Adrenal gland (tissue), 12 donors: Measurements from ENCODE around the gene WDR4. TPM values are rescaled to one million over a fixed set of nuclear protein-coding genes. Genes with fewer than 3 reads are reported as not detected.
"Not testable (repeated sequence)": the region's sequence is repeated elsewhere in the genome, so short reads cannot be mapped to it uniquely, and the experiment has no call there.

Experiments used
- DNase-seq, 7 donors: peaks; one replicate each; pipeline ENCODE4 v3.0.0-alpha.2; 2019 to 2020
- H3K27ac ChIP-seq, 5 donors: fragments of 200-600 bp; sonication (generic) in 4 of 5; 1 replicate in 3 of 5; 2 replicates in 2 of 5; pipeline versions ENCODE4 v1.5.1 to v1.8.0; 2016 to 2020; ENCODE audit warnings: mild to moderate bottlenecking in 1 of 5
- H3K27me3 ChIP-seq: fragments of 200-600 bp; 2 replicates; pipeline ENCODE4 v1.8.0; 2021
- H3K36me3 ChIP-seq, 2 donors: fragments of 200-600 bp; replicated peaks in 1 of 2; 1 replicate in 1 of 2; 2 replicates in 1 of 2; pipeline versions ENCODE4 v1.5.1 to v1.8.0; 2018 to 2022
- H3K4me1 ChIP-seq, 2 donors: fragments of 200-600 bp; replicated peaks in 1 of 2; 1 replicate in 1 of 2; 2 replicates in 1 of 2; pipeline versions ENCODE4 v1.5.1 to v1.8.0; 2018 to 2021
- H3K4me3 ChIP-seq, 4 donors: fragments of 200-600 bp; sonication (generic) in 3 of 4; one replicate each; pipeline ENCODE4 v1.5.1; 2016 to 2018
- H3K9me3 ChIP-seq, 3 donors: fragments of 200-600 bp; sonication (generic) in 1 of 3; replicated peaks in 1 of 3; 1 replicate in 2 of 3; 2 replicates in 1 of 3; pipeline versions ENCODE4 v1.5.1 to v1.8.0; 2016 to 2021
- CTCF ChIP-seq, 6 experiments: fragments of 450-650 bp in 4 of 6; fragments of 200-600 bp in 2 of 6; sonication (generic) in 1 of 6; IDR thresholded peaks; 1 replicate in 5 of 6; 2 replicates in 1 of 6; pipeline versions ENCODE4 v1.5.1 to v1.8.0; 2016 to 2021; ENCODE audit warnings: antibody characterized with exemption in 6 of 6, mild to moderate bottlenecking in 2 of 6, moderate library complexity in 1 of 6
- POLR2A ChIP-seq, 2 donors: fragments of 450-650 bp; IDR thresholded peaks; one replicate each; pipeline ENCODE4 v1.6.1; 2017; ENCODE audit warnings: antibody characterized with exemption in 2 of 2, mild to moderate bottlenecking in 2 of 2, moderate library complexity in 1 of 2
- WGBS, 4 donors: extraction: QIAGEN DNeasy Blood & Tissue Kit in 2 of 4; methylation state at CpG; one replicate each; pipeline versions ENCODE4 v1.1.5 to v1.1.7; 2013 to 2017; 5-methylcytosine and 5-hydroxymethylcytosine counted together
- intact Hi-C, 2 donors: fragments of 100-400 bp; cut with DNase I; formaldehyde crosslinking; loops; one replicate each; pipeline versions ENCODE4 v1.14.1 to v1.15.0; 2022 to 2023
- polyA plus RNA-seq, 3 donors: library from polyadenylated mRNA; stranded (reverse); fragments of 200-250 nt in 2 of 3; fragments of 350-450 nt in 1 of 3; fragmentation: Illumina TruSeq in 1 of 3; extraction: RNeasy Lipid Tissue Mini Kit (QIAGEN cat#74804) in 1 of 3; gene quantifications; one replicate each; pipeline ENCODE4 v1.2.3, GENCODE V29; 2013 to 2014
- total RNA-seq, 9 donors: library from RNA; depleted of rRNA in 4 of 9; stranded (reverse); fragments of >200 nt in 4 of 9; fragments of 120-200 nt in 1 of 9; fragmentation: NEBNext Ultra II Directional in 1 of 9; extraction: Animal tissue kit (Norgen Biotek cat#: 25700) in 1 of 9; gene quantifications; one replicate each; pipeline versions ENCODE4 v1.1.0 to v1.2.4, GENCODE V29; 2013 to 2023
- donor health status: healthy with polysubstance abuse.
- donor health status: Bipolar disorder and iron deficiency.
- donor health status: DM: yes; HTN: yes; CAD: no.
- donor health status: DM: no; HTN: no; CAD: no.
- donor health status: DM: no; HTN: no; CAD: no.
- donor health status: DM: yes; HTN: yes; CAD: no.

WDR4 gene
- total and polyA plus RNA-seq, 12 donors, result 3.6 to 19.3 (median 5.8) TPM

DNA sequence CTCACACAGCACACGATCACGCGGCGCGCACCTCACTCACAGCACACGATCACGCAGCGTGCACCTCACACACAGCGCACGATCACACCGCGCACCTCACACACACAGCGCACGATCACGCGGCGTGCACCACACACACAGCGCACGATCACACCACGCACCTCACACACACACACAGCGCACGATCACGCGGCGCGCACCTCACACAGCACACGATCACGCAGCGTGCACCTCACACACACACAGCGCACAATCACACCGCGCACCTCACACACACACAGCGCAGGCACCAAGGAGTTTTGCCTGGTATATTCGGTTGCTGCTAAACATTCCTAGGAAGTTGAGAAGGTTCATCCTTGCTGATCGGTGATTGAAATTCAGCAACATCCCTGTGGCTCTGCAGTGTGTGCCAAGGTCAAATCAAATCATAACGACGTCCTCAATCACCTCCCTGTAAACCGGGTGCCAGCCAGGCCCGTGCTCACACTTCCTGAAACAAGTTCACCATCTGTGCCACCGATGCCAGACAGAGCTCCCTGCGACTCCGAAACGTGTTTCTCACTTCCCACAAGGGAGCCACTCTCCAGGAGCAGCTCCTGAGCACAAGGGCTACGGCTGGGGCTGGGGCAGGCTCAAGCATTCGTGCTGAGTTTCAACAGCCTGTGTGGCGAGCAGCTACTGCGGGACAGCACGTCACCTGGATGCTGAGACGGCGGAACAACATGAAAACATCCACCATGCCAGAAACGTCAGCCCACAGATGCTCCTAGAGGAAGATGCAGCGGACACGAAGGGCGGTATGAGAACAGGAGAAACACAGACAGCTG is 30.2 kb downstream of the WDR4 start:
- Histone ChIP-seq H3K4me3 (no peak overlapping the region), H3K9me3 (no peaks in the 10 kb centered on the region), H3K27me3 (no peaks in the 10 kb centered on the region), H3K36me3 (peaks cover 0 to 47% of the 10 kb centered on the region in 2 donors), H3K27ac (no peak overlapping the region), H3K4me1 (peaks cover 15 to 18% of the 10 kb centered on the region in 2 donors)
- 89 to 95% (median 90%) methylated on average over 33 to 54 of the region's 54 CpGs for WGBS, 4 donors
- no peak for TF ChIP-seq CTCF (IDR thresholded peaks at IDR 0.05)
- no peak for TF ChIP-seq POLR2A (IDR thresholded peaks at IDR 0.05)
- intact Hi-C loops, result no loop called here
- no peak for DNase-seq

DNA sequence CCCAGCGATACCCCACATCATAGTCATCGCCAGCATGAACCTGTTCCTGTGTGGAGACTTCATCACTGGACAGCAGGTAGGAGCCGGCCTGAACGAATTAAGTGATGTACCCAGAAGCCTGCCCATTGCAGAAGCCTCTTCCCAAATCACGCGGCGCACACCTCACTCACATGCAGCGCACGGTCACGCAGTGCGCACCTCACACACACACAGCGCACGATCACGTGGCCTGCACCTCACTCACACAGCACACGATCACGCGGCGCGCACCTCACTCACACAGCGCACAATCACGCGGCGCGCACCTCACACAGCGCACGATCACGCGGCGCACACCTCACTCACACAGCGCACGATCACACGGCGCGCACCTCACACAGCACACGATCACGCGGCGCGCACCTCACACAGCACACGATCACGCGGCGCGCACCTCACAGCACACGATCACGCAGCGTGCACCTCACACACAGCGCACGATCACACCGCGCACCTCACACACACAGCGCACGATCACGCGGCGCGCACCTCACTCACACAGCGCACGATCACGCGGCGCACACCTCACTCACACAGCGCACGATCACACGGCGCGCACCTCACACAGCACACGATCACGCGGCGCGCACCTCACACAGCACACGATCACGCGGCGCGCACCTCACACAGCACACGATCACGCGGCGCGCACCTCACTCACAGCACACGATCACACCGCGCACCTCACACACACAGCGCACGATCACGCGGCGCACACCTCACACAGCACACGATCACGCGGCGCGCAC is 31.0 kb downstream of the WDR4 start:
- 93 to 98% (median 96%) methylated on average over 43 to 95 of the region's 95 CpGs for WGBS, 4 donors
- intact Hi-C loops, DNase-seq, H3K27ac ChIP-seq, H3K4me3 ChIP-seq, H3K9me3 ChIP-seq, H3K27me3 ChIP-seq: not testable (repeated sequence)
- Histone ChIP-seq H3K4me1 (peaks cover 15 to 19% of the 10 kb centered on the region in 2 donors), H3K36me3 (peaks cover 0 to 39% of the 10 kb centered on the region in 2 donors)

DNA sequence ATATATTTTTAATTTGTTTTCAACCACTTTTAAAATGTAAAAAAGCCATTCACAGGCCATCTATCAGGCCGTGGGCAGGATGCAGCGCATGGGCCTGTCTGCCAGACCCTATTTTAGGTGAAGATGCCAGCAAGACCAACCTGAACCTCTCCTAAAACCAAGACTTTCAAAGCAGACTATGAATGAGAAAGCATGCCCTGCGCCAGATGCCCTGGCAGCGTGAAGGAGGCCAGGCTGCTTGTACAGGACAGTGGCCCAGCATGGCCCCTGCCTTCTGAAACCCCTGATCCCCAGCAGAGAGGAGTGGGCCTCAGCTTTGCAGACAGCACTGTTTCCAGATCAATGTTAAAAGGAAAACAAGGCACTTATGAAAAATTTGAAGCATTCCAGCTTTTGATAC is 31.6 kb downstream of the WDR4 start:
- peak in 2 of 7 donors; percentile 1 to 10 for DNase-seq
- WGBS, 4 donors, result 96 to 100% (median 97%) methylated on average over 4 of the region's 4 CpGs
- H3K4me1 ChIP-seq, result peaks cover 15 to 19% of the 10 kb centered on the region in 2 donors
- peaks cover 0 to 33% of the 10 kb centered on the region in 2 donors for H3K36me3 ChIP-seq
- no peaks in the 10 kb centered on the region for H3K27me3 ChIP-seq
- no peak overlapping the region for H3K27ac ChIP-seq
- intact Hi-C loops, result no loop called here
- no peaks in the 10 kb centered on the region for H3K9me3 ChIP-seq
- H3K4me3 ChIP-seq, result no peak overlapping the region
- TF ChIP-seq POLR2A (IDR thresholded peaks at IDR 0.05), result no peak
- no peak for TF ChIP-seq CTCF (IDR thresholded peaks at IDR 0.05)

DNA sequence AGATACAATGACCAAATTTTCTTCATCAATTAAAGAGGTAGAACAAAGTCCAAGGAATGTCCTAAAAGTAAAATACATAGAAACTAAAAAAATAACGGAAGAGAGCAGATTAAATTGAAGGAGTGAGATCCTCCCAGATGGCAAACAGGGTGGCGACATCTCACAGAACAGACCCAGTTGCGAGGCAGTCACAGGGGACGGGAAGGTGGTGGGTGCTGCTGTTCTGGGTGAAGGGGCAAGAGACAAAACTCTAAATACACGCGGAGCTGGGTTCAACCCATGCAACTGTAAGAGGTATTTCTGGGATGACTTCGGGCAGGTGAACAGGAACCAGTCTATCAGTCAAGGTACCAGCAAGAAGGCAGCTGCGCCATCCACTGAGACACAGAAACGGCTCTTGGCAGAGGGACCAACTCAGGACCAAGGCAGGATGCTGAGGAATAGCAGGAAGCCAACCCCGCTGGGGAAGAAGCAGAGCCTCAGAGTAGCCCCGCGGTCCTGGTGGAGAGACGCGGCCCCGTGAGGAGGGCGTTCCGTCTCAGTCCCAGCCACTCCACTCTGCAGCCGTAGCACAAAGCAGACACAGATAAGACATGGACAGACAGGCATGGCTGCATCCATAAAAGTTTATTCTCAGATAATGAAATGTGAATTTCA is 32.2 kb downstream of the WDR4 start:
- WGBS, 4 donors, result 86 to 91% (median 89%) methylated on average over 18 of the region's 18 CpGs
- TF ChIP-seq POLR2A (IDR thresholded peaks at IDR 0.05) (no peak), CTCF (IDR thresholded peaks at IDR 0.05) (no peak)
- Histone ChIP-seq H3K4me1 (peaks cover 15 to 19% of the 10 kb centered on the region in 2 donors), H3K9me3 (no peaks in the 10 kb centered on the region), H3K27me3 (no peaks in the 10 kb centered on the region), H3K27ac (no peak overlapping the region), H3K4me3 (no peak overlapping the region), H3K36me3 (peaks cover 0 to 30% of the 10 kb centered on the region in 2 donors)
- intact Hi-C loops, result no loop called here
- DNase-seq, result peak in 3 of 7 donors; percentile 3 to 9 (median 7)
